Measurements from ENCODE around the gene HSPA4.

GRCh38 chr5:133072021-133072420 lies 20.2 kb downstream of the HSPA4 start:
- TF ChIP-seq, protein P1, sequence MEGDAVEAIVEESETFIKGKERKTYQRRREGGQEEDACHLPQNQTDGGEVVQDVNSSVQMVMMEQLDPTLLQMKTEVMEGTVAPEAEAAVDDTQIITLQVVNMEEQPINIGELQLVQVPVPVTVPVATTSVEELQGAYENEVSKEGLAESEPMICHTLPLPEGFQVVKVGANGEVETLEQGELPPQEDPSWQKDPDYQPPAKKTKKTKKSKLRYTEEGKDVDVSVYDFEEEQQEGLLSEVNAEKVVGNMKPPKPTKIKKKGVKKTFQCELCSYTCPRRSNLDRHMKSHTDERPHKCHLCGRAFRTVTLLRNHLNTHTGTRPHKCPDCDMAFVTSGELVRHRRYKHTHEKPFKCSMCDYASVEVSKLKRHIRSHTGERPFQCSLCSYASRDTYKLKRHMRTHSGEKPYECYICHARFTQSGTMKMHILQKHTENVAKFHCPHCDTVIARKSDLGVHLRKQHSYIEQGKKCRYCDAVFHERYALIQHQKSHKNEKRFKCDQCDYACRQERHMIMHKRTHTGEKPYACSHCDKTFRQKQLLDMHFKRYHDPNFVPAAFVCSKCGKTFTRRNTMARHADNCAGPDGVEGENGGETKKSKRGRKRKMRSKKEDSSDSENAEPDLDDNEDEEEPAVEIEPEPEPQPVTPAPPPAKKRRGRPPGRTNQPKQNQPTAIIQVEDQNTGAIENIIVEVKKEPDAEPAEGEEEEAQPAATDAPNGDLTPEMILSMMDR (conservative IDR thresholded peaks at IDR 0.05; ENCODE audit: low read length) = no peak
- TF ChIP-seq EZH2phosphoT487 (IDR thresholded peaks at IDR 0.05; ENCODE audit: borderline replicate concordance) = no peak
